Skeletal muscle satellite cell (primary cell): Measurements from ENCODE around the gene TTC21A.

Experiments
- H3K27me3 ChIP-seq: 2 replicates; pipeline ENCODE4 v1.7.0; 2013; ENCODE audit warnings: low read length; ENCODE audit not compliant: control insufficient read depth, insufficient read depth
- H3K36me3 ChIP-seq: 2 replicates; pipeline ENCODE4 v1.7.0; 2013; ENCODE audit warnings: mild to moderate bottlenecking, control low read depth, low read length; ENCODE audit not compliant: insufficient read depth
- H3K4me1 ChIP-seq: 2 replicates; pipeline ENCODE4 v1.7.0; 2013; ENCODE audit warnings: low read length; ENCODE audit not compliant: control insufficient read depth, insufficient read depth
- H3K4me2 ChIP-seq: 2 replicates; pipeline ENCODE4 v1.7.0; 2013; ENCODE audit warnings: mild to moderate bottlenecking, low read length
- H3K4me3 ChIP-seq: 2 replicates; pipeline ENCODE4 v1.7.0; 2013; ENCODE audit warnings: low read length
- H3K9ac ChIP-seq: 2 replicates; pipeline ENCODE4 v1.7.0; 2013; ENCODE audit warnings: mild to moderate bottlenecking, low read depth, low read length, moderate library complexity
- H3K9me3 ChIP-seq: replicated peaks from 2 replicates; pipeline ENCODE4 v1.7.0; 2013; ENCODE audit warnings: mild to moderate bottlenecking, control low read depth, low read length

The TTC21A gene

DNA sequence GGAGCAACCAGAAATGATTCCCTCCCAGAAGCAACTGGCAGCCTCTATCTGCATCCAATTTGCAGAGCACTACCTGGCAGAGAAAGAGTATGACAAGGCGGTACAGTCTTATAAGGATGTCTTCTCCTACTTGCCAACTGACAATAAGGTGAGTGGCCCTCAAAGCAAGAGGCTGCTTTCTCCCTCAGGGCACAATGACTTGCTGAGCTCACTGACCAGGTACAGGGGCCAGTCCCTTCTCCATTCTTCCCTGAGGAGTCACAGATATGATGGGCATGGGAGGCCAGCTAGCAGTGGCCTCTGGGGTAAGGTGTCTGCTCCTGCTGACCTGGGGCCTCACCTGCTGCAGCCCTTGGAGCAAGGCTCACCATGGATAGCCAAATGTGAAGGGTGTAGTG lies 25.6 kb downstream of the TTC21A start:
- Histone ChIP-seq H3K4me2 (no peak overlapping the region), H3K4me3 (no peak overlapping the region), H3K9me3 (no peaks in the 10 kb centered on the region), H3K36me3 (no peaks in the 10 kb centered on the region), H3K4me1 (no peaks in the 10 kb centered on the region), H3K27me3 (no peaks in the 10 kb centered on the region), H3K9ac (no peak overlapping the region)

DNA sequence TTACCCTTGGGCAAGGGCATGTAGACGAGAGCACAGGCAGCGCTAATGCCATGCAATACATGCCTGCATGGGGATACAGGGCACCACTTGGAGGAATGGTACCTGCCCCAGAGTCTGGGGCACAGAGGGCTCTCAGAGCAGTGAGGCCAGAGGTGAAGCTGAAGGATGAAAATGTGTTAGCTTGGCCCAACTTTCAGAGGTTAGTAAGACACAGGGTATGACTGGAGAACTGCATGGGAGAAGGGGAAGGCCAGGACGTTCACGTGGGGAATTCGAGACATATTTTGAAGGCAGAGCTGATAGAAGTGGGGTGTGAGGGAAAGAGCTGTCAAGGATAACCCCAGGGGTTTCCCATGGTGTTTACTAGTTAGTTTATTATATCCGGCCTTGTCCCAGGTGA lies 26.3 kb downstream of the TTC21A start:
- Histone ChIP-seq H3K4me3 (no peak overlapping the region), H3K36me3 (no peaks in the 10 kb centered on the region), H3K4me1 (no peaks in the 10 kb centered on the region), H3K27me3 (no peaks in the 10 kb centered on the region), H3K4me2 (no peak overlapping the region), H3K9ac (no peak overlapping the region), H3K9me3 (no peaks in the 10 kb centered on the region)

DNA sequence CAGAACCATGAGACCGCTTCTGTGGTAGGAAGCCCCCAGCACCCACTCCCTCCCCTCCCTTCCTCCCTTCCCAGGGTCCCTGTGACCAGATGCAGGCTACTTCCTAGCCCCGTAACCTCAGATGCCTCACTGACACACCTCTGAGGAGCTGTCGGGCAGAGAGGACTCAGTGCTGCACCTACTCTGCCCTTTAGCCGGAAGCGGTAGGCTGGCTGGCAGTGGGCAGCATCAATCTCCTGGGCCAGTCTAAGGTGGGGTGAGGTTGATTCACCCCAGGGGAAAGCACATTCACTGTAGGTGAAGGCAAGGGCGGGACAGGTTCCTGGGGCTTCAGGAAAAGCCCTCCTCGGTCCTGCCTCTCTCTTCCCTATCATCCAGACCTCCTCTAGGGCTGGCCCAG lies 26.8 kb downstream of the TTC21A start:
- no peaks in the 10 kb centered on the region for H3K36me3 ChIP-seq
- H3K4me2 ChIP-seq = no peak overlapping the region

DNA sequence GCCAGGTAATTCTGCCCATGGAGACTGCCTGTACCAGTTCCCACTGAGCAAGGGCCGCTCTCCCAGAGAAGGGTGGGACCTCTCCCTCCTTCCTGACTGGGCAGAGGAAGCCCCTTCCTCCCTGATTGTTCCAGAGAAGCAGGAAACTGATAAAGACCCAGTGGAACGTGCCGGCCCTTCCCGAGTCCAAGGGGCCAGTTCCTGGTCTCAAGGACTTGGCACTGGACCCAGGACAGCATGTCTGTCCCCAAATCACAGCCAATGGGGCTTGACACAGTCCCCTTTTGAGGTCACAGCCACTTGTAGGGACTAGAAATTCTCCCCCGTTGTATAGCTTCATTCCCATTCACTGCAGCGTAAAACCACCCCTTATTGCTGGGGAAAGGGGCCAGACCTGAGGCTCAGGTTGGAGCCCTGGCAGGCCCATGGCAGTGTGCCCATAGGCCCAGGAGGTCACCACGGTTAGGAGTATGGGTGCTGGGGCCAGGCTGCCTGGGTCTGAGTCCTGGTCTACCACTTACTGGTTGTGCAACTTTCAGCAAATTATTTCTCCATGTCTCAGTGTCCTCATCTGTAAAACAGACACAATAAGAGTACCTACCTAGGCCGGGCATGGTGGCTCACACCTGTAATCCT lies 27.8 kb downstream of the TTC21A start:
- Histone ChIP-seq H3K27me3 (no peaks in the 10 kb centered on the region), H3K4me1 (no peaks in the 10 kb centered on the region), H3K9me3 (no peaks in the 10 kb centered on the region), H3K4me3 (no peak overlapping the region), H3K4me2 (no peak overlapping the region), H3K9ac (no peak overlapping the region), H3K36me3 (no peaks in the 10 kb centered on the region)

More for the DNA sequence above, 26.8 kb downstream of the TTC21A start:
- no peak overlapping the region for H3K4me3 ChIP-seq
- no peaks in the 10 kb centered on the region for H3K9me3 ChIP-seq
- H3K9ac ChIP-seq = no peak overlapping the region
- no peaks in the 10 kb centered on the region for H3K4me1 ChIP-seq
- H3K27me3 ChIP-seq = no peaks in the 10 kb centered on the region

DNA sequence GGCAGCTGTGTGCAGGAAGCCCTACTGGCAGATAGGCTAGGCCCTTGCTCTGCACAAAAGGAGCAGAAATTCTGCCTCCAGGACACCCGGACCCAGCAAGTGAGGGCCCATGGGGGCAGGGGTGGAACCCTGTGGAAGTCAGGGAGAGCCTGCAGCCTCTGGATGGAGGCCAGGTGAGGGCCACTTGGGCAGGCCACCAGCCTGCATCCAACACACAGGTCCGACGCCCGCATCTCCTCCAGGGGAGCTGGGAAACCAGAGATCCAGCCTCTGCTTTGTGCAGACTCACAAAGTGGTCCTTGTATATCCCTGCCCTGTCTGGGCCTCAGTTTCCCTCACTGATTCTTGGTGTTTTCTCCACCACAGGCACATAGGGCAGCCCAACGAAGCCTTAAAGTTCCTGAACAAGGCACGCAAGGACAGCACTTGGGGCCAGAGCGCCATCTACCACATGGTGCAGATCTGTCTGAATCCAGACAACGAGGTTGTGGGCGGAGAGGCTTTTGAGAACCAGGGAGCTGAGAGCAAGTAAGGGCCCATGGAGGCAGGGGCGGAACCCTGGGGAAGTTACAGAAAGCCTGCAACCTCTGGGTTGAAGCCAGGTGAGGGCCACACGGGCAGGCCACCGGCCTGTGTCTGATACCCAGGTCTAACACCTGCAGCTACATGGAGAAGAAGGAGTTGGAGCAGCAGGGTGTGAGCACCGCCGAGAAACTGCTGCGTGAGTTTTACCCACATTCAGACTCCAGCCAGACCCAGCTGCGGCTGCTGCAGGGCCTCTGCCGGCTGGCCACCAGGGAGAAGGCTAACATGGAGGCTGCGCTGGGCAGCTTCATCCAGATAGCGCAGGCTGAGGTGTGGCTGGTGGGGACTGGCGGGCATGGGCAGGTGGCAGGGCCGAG lies 29.3 kb downstream of the TTC21A start:
- peaks cover 6% of the 10 kb centered on the region for H3K4me1 ChIP-seq
- peaks cover 6% of the 10 kb centered on the region for H3K36me3 ChIP-seq
- H3K4me2 ChIP-seq = no peak overlapping the region

DNA sequence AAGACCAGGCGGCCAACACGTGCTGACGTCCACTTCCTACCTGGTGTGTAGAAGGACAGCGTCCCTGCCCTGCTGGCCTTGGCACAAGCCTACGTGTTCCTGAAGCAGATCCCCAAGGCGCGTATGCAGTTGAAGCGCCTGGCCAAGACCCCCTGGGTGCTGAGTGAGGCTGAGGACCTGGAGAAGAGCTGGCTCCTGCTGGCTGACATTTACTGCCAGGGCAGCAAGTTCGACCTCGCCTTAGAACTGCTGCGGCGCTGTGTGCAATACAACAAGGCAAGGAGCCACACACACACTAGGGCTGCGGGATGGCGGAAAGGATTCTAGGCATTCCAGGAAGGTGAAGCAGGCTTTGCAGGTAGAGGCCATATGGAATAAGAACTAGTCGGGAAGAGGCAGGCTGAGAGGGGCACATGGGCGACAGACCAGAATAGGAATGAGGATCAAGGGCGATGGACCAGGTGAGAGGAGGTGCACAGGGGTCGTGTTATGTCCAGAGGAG lies 30.0 kb downstream of the TTC21A start:
- Histone ChIP-seq H3K4me2 (no peak overlapping the region), H3K9ac (no peak overlapping the region), H3K4me1 (peaks cover 13% of the 10 kb centered on the region), H3K4me3 (no peak overlapping the region), H3K9me3 (no peaks in the 10 kb centered on the region), H3K27me3 (no peaks in the 10 kb centered on the region), H3K36me3 (peaks cover 13% of the 10 kb centered on the region)

More for the DNA sequence above, 29.3 kb downstream of the TTC21A start:
- no peaks in the 10 kb centered on the region for H3K27me3 ChIP-seq
- no peak overlapping the region for H3K9ac ChIP-seq
- H3K4me3 ChIP-seq = no peak overlapping the region
- H3K9me3 ChIP-seq = no peaks in the 10 kb centered on the region

DNA sequence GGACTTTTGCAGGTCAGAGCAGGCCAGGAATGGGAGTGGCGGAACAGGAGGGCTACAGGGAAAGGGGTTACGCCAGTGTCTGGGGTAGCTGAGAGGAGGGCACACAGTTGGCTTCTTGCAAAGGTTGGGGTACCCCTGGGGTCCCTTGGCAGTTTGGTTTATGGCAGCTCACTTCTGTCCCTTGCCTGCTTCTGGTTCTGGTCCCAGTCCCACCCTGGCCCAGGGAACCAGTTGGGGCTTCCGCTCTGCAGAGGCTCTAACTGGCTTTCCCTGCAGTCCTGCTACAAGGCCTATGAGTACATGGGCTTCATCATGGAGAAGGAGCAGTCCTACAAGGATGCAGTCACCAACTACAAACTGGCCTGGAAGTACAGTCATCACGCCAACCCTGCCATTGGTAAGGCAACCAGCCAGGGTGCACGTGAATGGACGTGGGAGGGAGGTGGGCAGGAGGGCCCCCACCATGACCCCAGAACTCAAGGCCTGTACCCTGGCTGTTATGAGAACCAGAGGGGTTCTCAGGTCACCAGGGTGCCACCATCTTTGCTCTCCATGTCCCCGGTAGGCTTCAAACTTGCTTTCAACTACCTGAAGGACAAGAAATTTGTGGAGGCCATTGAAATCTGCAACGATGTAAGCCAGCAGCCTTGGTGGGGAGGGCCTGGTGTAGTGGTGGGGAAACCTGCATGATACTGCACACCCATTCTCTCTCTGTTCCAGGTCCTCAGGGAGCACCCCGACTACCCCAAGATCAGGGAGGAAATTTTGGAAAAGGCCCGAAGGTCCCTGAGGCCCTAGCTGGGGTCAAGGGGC lies 30.7 kb downstream of the TTC21A start:
- H3K9me3 ChIP-seq = no peaks in the 10 kb centered on the region
- no peaks in the 10 kb centered on the region for H3K27me3 ChIP-seq
- H3K4me2 ChIP-seq = no peak overlapping the region
- peaks cover 13% of the 10 kb centered on the region for H3K4me1 ChIP-seq
- no peak overlapping the region for H3K4me3 ChIP-seq
- H3K9ac ChIP-seq = no peak overlapping the region
- H3K36me3 ChIP-seq = peaks cover 20% of the 10 kb centered on the region

DNA sequence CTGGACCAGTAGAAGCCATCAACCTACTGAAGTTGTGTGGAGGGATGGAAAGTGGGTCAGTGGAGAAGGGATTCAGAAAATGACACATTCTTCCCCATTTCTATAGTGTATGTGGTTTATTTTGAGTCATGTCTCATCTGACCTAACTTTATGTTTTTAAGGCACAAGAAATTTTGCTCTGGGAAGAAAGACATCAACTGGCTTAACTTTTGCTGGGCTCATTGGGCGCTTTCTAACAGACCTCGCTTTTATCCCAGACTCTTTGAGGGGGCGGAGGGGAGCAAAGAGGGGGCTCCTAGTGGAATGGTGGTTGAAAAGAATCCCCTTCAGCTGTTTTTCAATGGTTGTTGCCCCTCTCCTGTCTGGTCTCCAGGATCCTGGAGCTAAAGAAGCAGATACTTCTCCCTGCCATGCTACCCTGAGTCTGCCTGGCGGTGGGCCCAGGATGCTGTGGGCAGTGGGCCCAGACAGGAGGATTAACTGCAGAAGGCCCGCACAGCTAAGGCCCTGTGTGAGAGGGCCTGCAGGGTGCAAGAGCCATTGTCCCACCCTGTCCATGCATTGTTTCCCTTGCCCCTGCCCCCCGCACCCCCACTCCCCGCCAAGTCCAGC lies 31.4 kb downstream of the TTC21A start:
- Histone ChIP-seq H3K9ac (no peak overlapping the region), H3K4me2 (no peak overlapping the region), H3K4me3 (no peak overlapping the region), H3K4me1 (peaks cover 13% of the 10 kb centered on the region), H3K9me3 (no peaks in the 10 kb centered on the region), H3K36me3 (peaks cover 27% of the 10 kb centered on the region), H3K27me3 (no peaks in the 10 kb centered on the region)

DNA sequence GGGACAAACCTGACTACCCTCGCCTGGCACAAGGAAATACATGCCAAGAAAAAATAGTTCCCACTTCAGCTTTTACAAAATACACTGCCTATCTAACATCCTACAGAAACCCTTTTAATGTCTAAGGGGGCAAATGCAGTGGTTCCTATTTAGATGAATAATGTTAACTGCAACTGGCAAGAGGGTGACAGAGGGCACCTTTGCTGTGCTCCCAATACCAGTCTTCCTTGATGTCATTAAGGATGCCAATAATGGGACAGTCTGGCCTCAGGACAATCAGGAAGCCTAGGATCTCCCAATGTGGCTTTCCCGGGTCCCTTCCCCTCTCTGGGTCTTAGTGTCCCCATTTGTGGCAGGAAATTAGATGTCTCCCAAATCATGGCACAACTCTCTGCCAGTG lies 32.0 kb downstream of the TTC21A start:
- H3K9me3 ChIP-seq = no peaks in the 10 kb centered on the region
- peaks cover 13% of the 10 kb centered on the region for H3K4me1 ChIP-seq
- peaks cover 32% of the 10 kb centered on the region for H3K36me3 ChIP-seq
- no peak overlapping the region for H3K9ac ChIP-seq
- H3K27me3 ChIP-seq = no peaks in the 10 kb centered on the region
- no peak overlapping the region for H3K4me2 ChIP-seq
- H3K4me3 ChIP-seq = no peak overlapping the region

DNA sequence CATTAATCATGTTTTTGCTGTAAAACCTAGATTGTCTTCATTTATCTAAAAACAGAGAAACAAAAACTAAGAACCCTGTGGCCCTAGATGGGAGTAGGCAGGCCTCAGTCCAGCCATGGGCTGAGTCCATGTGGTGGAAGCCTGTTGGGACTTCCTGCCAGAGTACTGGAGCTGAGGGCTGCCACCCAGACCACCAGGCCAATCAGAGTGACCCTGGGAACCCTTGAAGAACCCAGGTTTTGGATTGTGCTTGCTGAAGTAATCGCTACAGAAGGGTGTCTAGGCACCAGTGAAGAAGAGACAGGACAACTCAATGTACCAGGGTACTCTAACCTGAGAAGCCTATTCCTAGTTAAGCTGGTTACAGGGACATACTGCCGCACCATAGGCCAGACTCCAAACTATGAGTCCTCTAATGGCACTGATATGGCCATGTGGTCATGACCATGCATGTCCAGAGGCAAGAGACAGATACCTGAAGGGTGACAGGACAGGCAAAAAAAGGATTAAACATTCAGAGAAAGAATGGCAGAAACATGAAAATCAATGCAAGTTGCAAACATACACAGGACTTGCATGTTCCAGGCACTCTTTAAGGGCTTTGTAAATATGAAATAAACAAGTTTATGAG lies 33.0 kb downstream of the TTC21A start:
- no peak overlapping the region for H3K4me3 ChIP-seq
- no peak overlapping the region for H3K4me2 ChIP-seq
- H3K4me1 ChIP-seq = peaks cover 13% of the 10 kb centered on the region
- peaks cover 43% of the 10 kb centered on the region for H3K36me3 ChIP-seq
- H3K27me3 ChIP-seq = no peaks in the 10 kb centered on the region
- no peaks in the 10 kb centered on the region for H3K9me3 ChIP-seq
- H3K9ac ChIP-seq = no peak overlapping the region
